Esophagus (tissue), 2 donors: ENCODE data around the gene ZGRF1. TPM values are rescaled to one million over a fixed set of nuclear protein-coding genes. Genes with fewer than 3 reads are reported as not detected.
"Not testable (repeated sequence)": the region's sequence is repeated elsewhere in the genome, so short reads cannot be mapped to it uniquely, and the experiment has no call there.

Source experiments
- H3K27ac ChIP-seq, 2 donors: one replicate each; pipeline ENCODE4 v1.5.1; 2013; ENCODE audit warnings: low read depth in 2 of 2, mild to moderate bottlenecking in 2 of 2, inconsistent platforms in 1 of 2, low read length in 1 of 2, moderate library complexity in 1 of 2
- H3K27me3 ChIP-seq, 2 donors: one replicate each; pipeline ENCODE4 v1.6.1; 2013; ENCODE audit warnings: low read length in 2 of 2, control low read depth in 1 of 2, mild to moderate bottlenecking in 1 of 2; ENCODE audit not compliant: insufficient read depth in 2 of 2, control insufficient read depth in 1 of 2
- H3K36me3 ChIP-seq, 2 donors: one replicate each; pipeline ENCODE4 v1.6.1; 2013; ENCODE audit warnings: low read length in 1 of 2; ENCODE audit not compliant: control insufficient read depth in 2 of 2, insufficient read depth in 2 of 2
- H3K4me1 ChIP-seq, 2 donors: one replicate each; pipeline ENCODE4 v1.6.1; 2013; ENCODE audit warnings: low read length in 1 of 2; ENCODE audit not compliant: control insufficient read depth in 2 of 2, insufficient read depth in 2 of 2
- H3K4me3 ChIP-seq, 2 donors: one replicate each; pipeline ENCODE4 v1.5.1; 2013; ENCODE audit warnings: low read length in 2 of 2, mild to moderate bottlenecking in 2 of 2, low read depth in 1 of 2, moderate library complexity in 1 of 2
- H3K9me3 ChIP-seq, 2 donors: one replicate each; pipeline ENCODE4 v1.6.1; 2013; ENCODE audit warnings: mild to moderate bottlenecking in 2 of 2, low read depth in 1 of 2, low read length in 1 of 2, moderate library complexity in 1 of 2; ENCODE audit not compliant: control insufficient read depth in 2 of 2, insufficient read depth in 1 of 2
- WGBS, 2 donors: extraction: QIAGEN DNeasy Blood & Tissue Kit; methylation state at CpG; one replicate each; pipeline ENCODE4 v1.1.7; 2013; 5-methylcytosine and 5-hydroxymethylcytosine counted together
- polyA plus RNA-seq, 2 donors: library from polyadenylated mRNA; stranded (reverse); fragments of 200-250 nt; gene quantifications; one replicate each; pipeline ENCODE4 v1.2.3, GENCODE V29; 2013
- donor health status: healthy with polysubstance abuse.
- donor health status: Bipolar disorder and iron deficiency.

The ZGRF1 gene
- polyA plus RNA-seq, 2 donors = 2.7 to 4.8 TPM

- not testable (repeated sequence) for H3K27ac ChIP-seq, H3K4me3 ChIP-seq, H3K36me3 ChIP-seq, H3K27me3 ChIP-seq, H3K9me3 ChIP-seq, H3K4me1 ChIP-seq
- 81 to 85% methylated on average over 3 of the region's 3 CpGs for WGBS, 2 donors
These were observed 145.9 kb downstream of the ZGRF1 start for GRCh38 chr4:112490808-112491207.

Other genes starting within 250 kb of the ZGRF1 start
- not detected for gene NEUROG2, start 120.7 kb downstream of the ZGRF1 start, polyA plus RNA-seq
- 10 to 100 TPM; 27.4 to 30.6 TPM for gene LARP7, start 234 bp upstream of the ZGRF1 start, polyA plus RNA-seq